ENCODE results near the gene PSME1. TPM values are rescaled to one million over a fixed set of nuclear protein-coding genes. Genes with fewer than 3 reads are reported as not detected.
A peak's percentile ranks its signal among the peaks of the same experiment; 100 is the strongest.

PSME1 gene
- total and polyA plus RNA-seq, 2 of the 13 experiments (the other 11 are each of a cell fraction or from before 2014, with no cell fraction given): 159 to 608 TPM

DNA sequence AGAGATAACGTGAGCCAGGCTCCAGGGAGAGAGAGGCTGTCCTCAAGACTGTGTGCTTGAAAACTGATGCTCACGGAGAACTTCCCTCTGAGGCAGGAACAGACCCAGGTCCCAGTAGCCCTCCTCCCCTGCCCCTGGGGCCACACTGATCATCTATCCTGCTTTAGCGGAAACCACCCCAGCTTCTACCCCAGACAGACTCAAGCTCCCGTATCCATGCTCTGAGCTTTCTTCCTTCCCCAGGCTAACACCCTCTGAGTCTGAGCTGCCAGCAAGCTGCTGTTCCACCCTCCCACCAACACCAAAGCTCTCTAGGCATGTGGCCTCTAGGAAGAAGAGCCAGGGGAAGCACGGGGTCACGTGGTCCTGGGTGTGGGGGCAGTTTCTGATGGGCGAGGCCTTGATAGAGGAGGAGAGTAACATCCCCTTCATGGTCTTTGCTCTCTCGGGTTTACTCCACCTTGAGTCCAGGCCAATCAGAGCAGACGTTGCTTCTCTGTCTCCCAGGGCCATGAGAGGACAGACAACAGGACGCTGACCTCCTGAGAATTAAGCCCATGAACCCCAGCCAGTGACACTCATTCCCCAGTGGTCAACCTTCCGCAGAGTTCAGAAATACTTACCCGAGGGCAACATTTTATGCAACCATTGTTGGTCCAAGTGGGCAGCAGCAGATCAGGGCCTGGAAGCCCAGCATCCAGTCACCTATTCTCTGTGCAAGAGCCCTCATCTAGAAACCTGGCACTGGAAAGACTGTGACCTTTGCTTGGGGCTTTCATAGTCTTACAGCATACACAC is 40.5 kb upstream of the PSME1 start (continued):
- TF ChIP-seq, protein P1, sequence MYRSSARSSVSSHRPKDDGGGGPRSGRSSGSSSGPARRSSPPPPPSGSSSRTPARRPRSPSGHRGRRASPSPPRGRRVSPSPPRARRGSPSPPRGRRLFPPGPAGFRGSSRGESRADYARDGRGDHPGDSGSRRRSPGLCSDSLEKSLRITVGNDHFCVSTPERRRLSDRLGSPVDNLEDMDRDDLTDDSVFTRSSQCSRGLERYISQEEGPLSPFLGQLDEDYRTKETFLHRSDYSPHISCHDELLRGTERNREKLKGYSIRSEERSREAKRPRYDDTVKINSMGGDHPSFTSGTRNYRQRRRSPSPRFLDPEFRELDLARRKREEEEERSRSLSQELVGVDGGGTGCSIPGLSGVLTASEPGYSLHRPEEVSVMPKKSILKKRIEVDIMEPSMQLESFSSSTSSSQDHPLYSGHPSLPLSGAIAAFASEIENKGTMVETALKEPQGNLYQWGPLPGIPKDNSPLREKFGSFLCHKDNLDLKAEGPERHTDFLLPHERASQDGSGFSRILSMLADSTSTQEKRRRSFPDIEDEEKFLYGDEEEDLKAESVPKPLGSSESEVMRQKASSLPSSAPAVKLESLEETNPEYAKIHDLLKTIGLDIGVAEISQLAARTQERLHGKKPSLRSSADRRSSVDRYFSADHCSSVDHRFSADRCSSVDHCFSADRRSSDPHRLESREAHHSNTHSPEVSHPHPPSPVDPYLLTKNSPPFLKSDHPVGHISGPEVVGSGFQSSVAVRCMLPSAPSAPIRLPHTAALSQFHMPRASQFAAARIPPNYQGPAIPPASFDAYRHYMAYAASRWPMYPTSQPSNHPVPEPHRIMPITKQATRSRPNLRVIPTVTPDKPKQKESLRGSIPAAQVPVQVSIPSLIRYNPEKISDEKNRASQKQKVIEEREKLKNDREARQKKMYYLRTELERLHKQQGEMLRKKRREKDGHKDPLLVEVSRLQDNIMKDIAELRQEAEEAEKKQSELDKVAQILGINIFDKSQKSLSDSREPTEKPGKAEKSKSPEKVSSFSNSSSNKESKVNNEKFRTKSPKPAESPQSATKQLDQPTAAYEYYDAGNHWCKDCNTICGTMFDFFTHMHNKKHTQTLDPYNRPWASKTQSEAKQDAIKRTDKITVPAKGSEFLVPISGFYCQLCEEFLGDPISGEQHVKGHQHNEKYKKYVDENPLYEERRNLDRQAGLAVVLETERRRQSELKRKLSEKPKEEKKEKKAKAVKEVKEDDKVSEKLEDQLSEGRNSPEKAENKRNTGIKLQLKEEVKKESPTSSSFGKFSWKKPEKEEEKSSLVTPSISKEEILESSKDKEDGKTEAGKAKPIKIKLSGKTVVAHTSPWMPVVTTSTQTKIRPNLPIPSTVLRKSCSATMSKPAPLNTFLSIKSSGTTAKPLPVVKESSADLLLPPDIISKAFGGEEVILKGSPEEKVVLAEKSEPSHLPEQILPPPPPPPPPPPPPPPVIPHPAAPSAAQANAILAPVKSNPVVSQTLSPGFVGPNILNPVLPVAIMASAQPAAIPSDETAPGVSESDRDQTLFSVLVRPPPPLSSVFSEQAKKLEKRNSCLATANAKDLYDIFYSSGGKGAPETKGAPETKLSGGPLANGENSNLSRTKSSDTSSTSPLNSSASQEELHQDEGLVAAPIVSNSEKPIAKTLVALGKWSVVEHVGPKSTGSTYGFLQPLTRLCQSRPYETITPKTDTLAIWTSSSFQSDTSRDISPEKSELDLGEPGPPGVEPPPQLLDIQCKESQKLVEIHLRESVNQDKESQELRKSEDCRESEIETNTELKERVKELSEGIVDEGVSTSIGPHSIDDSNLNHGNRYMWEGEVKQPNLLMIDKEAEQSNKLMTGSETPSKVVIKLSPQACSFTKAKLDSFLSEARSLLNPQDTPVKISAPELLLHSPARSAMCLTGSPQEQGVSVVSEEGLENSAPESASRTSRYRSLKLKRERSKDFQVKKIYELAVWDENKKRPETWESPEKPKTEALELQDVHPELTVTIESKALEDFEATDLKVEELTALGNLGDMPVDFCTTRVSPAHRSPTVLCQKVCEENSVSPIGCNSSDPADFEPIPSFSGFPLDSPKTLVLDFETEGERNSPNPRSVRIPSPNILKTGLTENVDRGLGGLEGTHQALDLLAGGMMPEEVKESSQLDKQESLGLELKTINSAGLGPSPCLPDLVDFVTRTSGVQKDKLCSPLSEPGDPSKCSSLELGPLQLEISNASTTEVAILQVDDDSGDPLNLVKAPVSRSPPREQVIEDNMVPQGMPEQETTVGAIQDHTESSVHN (CRISPR knock-in tag; IDR thresholded peaks at IDR 0.05): peak; percentile 98
- TF ChIP-seq NR2F1 (CRISPR knock-in tag; IDR thresholded peaks at IDR 0.05): peak; percentile 90 to 92
- TF ChIP-seq, protein P2, sequence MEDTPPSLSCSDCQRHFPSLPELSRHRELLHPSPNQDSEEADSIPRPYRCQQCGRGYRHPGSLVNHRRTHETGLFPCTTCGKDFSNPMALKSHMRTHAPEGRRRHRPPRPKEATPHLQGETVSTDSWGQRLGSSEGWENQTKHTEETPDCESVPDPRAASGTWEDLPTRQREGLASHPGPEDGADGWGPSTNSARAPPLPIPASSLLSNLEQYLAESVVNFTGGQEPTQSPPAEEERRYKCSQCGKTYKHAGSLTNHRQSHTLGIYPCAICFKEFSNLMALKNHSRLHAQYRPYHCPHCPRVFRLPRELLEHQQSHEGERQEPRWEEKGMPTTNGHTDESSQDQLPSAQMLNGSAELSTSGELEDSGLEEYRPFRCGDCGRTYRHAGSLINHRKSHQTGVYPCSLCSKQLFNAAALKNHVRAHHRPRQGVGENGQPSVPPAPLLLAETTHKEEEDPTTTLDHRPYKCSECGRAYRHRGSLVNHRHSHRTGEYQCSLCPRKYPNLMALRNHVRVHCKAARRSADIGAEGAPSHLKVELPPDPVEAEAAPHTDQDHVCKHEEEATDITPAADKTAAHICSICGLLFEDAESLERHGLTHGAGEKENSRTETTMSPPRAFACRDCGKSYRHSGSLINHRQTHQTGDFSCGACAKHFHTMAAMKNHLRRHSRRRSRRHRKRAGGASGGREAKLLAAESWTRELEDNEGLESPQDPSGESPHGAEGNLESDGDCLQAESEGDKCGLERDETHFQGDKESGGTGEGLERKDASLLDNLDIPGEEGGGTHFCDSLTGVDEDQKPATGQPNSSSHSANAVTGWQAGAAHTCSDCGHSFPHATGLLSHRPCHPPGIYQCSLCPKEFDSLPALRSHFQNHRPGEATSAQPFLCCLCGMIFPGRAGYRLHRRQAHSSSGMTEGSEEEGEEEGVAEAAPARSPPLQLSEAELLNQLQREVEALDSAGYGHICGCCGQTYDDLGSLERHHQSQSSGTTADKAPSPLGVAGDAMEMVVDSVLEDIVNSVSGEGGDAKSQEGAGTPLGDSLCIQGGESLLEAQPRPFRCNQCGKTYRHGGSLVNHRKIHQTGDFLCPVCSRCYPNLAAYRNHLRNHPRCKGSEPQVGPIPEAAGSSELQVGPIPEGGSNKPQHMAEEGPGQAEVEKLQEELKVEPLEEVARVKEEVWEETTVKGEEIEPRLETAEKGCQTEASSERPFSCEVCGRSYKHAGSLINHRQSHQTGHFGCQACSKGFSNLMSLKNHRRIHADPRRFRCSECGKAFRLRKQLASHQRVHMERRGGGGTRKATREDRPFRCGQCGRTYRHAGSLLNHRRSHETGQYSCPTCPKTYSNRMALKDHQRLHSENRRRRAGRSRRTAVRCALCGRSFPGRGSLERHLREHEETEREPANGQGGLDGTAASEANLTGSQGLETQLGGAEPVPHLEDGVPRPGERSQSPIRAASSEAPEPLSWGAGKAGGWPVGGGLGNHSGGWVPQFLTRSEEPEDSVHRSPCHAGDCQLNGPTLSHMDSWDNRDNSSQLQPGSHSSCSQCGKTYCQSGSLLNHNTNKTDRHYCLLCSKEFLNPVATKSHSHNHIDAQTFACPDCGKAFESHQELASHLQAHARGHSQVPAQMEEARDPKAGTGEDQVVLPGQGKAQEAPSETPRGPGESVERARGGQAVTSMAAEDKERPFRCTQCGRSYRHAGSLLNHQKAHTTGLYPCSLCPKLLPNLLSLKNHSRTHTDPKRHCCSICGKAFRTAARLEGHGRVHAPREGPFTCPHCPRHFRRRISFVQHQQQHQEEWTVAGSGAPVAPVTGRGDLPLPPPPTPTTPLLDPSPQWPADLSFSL (CRISPR knock-in tag; IDR thresholded peaks at IDR 0.05): no peak
- peak; percentile 51; the same call in 1 of the 2 replicates for TF ChIP-seq ZNF10 (CRISPR knock-in tag; IDR thresholded peaks at IDR 0.05; ENCODE audit: borderline replicate concordance, low read depth)
- TF ChIP-seq, protein P3, sequence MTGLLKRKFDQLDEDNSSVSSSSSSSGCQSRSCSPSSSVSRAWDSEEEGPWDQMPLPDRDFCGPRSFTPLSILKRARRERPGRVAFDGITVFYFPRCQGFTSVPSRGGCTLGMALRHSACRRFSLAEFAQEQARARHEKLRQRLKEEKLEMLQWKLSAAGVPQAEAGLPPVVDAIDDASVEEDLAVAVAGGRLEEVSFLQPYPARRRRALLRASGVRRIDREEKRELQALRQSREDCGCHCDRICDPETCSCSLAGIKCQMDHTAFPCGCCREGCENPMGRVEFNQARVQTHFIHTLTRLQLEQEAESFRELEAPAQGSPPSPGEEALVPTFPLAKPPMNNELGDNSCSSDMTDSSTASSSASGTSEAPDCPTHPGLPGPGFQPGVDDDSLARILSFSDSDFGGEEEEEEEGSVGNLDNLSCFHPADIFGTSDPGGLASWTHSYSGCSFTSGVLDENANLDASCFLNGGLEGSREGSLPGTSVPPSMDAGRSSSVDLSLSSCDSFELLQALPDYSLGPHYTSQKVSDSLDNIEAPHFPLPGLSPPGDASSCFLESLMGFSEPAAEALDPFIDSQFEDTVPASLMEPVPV (CRISPR knock-in tag; IDR thresholded peaks at IDR 0.05): peak; percentile 98
- TF ChIP-seq, protein P4, sequence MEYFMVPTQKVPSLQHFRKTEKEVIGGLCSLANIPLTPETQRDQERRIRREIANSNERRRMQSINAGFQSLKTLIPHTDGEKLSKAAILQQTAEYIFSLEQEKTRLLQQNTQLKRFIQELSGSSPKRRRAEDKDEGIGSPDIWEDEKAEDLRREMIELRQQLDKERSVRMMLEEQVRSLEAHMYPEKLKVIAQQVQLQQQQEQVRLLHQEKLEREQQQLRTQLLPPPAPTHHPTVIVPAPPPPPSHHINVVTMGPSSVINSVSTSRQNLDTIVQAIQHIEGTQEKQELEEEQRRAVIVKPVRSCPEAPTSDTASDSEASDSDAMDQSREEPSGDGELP (IDR thresholded peaks at IDR 0.05; ENCODE audit: borderline replicate concordance, low read depth): peak; percentile 71; the same call in 1 of the 2 replicates
- no peak for TF ChIP-seq MBD4 (IDR thresholded peaks at IDR 0.05; ENCODE audit: borderline replicate concordance, low read length)
- TF ChIP-seq NFE2L1 (CRISPR knock-in tag; IDR thresholded peaks at IDR 0.05; ENCODE audit: borderline replicate concordance): no peak
- peak; percentile 97 for TF ChIP-seq ZNF350 (CRISPR knock-in tag; IDR thresholded peaks at IDR 0.05; ENCODE audit: borderline replicate concordance, low read depth)
- TF ChIP-seq ERF (CRISPR knock-in tag; IDR thresholded peaks at IDR 0.05): peak; percentile 100

All from HepG2 (cell line).